HG03139 (cell line): ENCODE data around the gene ANKRD33B.
A peak's percentile ranks its signal among the peaks of the same experiment; 100 is the strongest.
"Not testable (repeated sequence)": the region's sequence is repeated elsewhere in the genome, so short reads cannot be mapped to it uniquely, and the experiment has no call there.

Experiments
- ATAC-seq: cut with Tn5 transposase; IDR thresholded peaks from one replicate; pipeline ENCODE4 v1.9.1; 2021; ENCODE audit not compliant: unreplicated experiment

The ANKRD33B gene

GRCh38 chr5:10591966-10592365 is 28.1 kb downstream of the ANKRD33B start:
- no peak for ATAC-seq

- ATAC-seq, result peak; percentile 30
These were observed 28.7 kb downstream of the ANKRD33B start for GRCh38 chr5:10592601-10593000.

GRCh38 chr5:10593531-10594181 is 29.8 kb downstream of the ANKRD33B start:
- no peak for ATAC-seq

- no peak for ATAC-seq
These were observed 30.8 kb downstream of the ANKRD33B start for GRCh38 chr5:10594591-10595210.

- no peak for ATAC-seq
These were observed 31.4 kb downstream of the ANKRD33B start for GRCh38 chr5:10595293-10595671.

- ATAC-seq, result no peak
These were observed 31.9 kb downstream of the ANKRD33B start for GRCh38 chr5:10595672-10596309.

GRCh38 chr5:10596310-10596703 is 32.4 kb downstream of the ANKRD33B start:
- no peak for ATAC-seq

- no peak for ATAC-seq
These were observed 33.1 kb downstream of the ANKRD33B start for GRCh38 chr5:10596886-10597451.

- ATAC-seq, result no peak
These were observed 35.2 kb downstream of the ANKRD33B start for GRCh38 chr5:10599113-10599512.

- no peak for ATAC-seq
These were observed 36.0 kb downstream of the ANKRD33B start for GRCh38 chr5:10599862-10600284.

- peak; percentile 64 for ATAC-seq
These were observed 36.9 kb downstream of the ANKRD33B start for GRCh38 chr5:10600626-10601245.

GRCh38 chr5:10601246-10602030 is 37.6 kb downstream of the ANKRD33B start:
- ATAC-seq, result peak; percentile 27

- no peak for ATAC-seq
These were observed 38.3 kb downstream of the ANKRD33B start for GRCh38 chr5:10602031-10602806.

- ATAC-seq, result no peak
These were observed 41.1 kb downstream of the ANKRD33B start for GRCh38 chr5:10604975-10605374.

- peak; percentile 1 for ATAC-seq
These were observed 42.8 kb downstream of the ANKRD33B start for GRCh38 chr5:10606632-10607022.

- peak; percentile 89 for ATAC-seq
These were observed 43.3 kb downstream of the ANKRD33B start for GRCh38 chr5:10607023-10607665.

GRCh38 chr5:10607666-10608073 is 43.8 kb downstream of the ANKRD33B start:
- ATAC-seq, result peak; percentile 58

- not testable (repeated sequence) for ATAC-seq
These were observed 44.2 kb downstream of the ANKRD33B start for GRCh38 chr5:10608081-10608480.

GRCh38 chr5:10610058-10610457 is 46.2 kb downstream of the ANKRD33B start:
- ATAC-seq, result no peak
